Islet precursor cell (in vitro differentiated cells): ENCODE measurements around the gene BPHL.
A peak's percentile ranks its signal among the peaks of the same experiment; 100 is the strongest.
"Not testable (repeated sequence)": the region's sequence is repeated elsewhere in the genome, so short reads cannot be mapped to it uniquely, and the experiment has no call there.

Source experiments
- DNase-seq: peaks from one replicate; pipeline ENCODE4 v3.0.0-alpha.2; 2018

BPHL gene

GRCh38 chr6:3124667-3125066 is 6.2 kb downstream of the BPHL start:
- DNase-seq = no peak

GRCh38 chr6:3125815-3126214 is 7.3 kb downstream of the BPHL start:
- no peak for DNase-seq

- no peak for DNase-seq
These were observed 10.0 kb downstream of the BPHL start for GRCh38 chr6:3128356-3129108.

- DNase-seq = no peak
These were observed 13.2 kb downstream of the BPHL start for GRCh38 chr6:3131695-3132094.

GRCh38 chr6:3133515-3133914 is 15.0 kb downstream of the BPHL start:
- no peak for DNase-seq

- DNase-seq = no peak
These were observed 17.3 kb downstream of the BPHL start for GRCh38 chr6:3135668-3136291.

- no peak for DNase-seq
These were observed 17.9 kb downstream of the BPHL start for GRCh38 chr6:3136292-3137011.

GRCh38 chr6:3137057-3137777 is 18.7 kb downstream of the BPHL start:
- no peak for DNase-seq

- not testable (repeated sequence) for DNase-seq
These were observed 19.4 kb downstream of the BPHL start for GRCh38 chr6:3137873-3138272.

GRCh38 chr6:3138341-3138740 is 19.8 kb downstream of the BPHL start:
- DNase-seq = no peak

GRCh38 chr6:3139090-3139903 is 20.8 kb downstream of the BPHL start:
- DNase-seq = peak; percentile 74

GRCh38 chr6:3140201-3140600 is 21.7 kb downstream of the BPHL start:
- DNase-seq = no peak

- DNase-seq = no peak
These were observed 24.0 kb downstream of the BPHL start for GRCh38 chr6:3142536-3142935.

- DNase-seq = no peak
These were observed 24.6 kb downstream of the BPHL start for GRCh38 chr6:3143158-3143557.

- DNase-seq = no peak
These were observed 26.1 kb downstream of the BPHL start for GRCh38 chr6:3144571-3144970.

- no peak for DNase-seq
These were observed 29.6 kb downstream of the BPHL start for GRCh38 chr6:3147914-3148757.

- DNase-seq = no peak
These were observed 33.2 kb downstream of the BPHL start for GRCh38 chr6:3151691-3152090.

GRCh38 chr6:3152689-3153088 is 34.2 kb downstream of the BPHL start:
- DNase-seq = no peak

GRCh38 chr6:3155416-3155815 is 36.9 kb downstream of the BPHL start:
- not testable (repeated sequence) for DNase-seq

- DNase-seq = not testable (repeated sequence)
These were observed 37.9 kb downstream of the BPHL start for GRCh38 chr6:3156184-3157130.
